Measurements from ENCODE around the gene MBNL1.
A peak's percentile ranks its signal among the peaks of the same experiment; 100 is the strongest.

The MBNL1 gene

GRCh38 chr3:152268555-152269055 lies at the start of gene MBNL1:
Gene MBNL1 (plus strand): TSS chr3:152268929. CDS start chr3:152300194, 31,265 bp downstream.
- peak within 1 kb of the TSS; percentile 68 to 95 (median 80) for H3K4me3 ChIP-seq
- H3K27ac ChIP-seq = peak within 1 kb of the TSS; percentile 82 to 100 (median 98)

DNA sequence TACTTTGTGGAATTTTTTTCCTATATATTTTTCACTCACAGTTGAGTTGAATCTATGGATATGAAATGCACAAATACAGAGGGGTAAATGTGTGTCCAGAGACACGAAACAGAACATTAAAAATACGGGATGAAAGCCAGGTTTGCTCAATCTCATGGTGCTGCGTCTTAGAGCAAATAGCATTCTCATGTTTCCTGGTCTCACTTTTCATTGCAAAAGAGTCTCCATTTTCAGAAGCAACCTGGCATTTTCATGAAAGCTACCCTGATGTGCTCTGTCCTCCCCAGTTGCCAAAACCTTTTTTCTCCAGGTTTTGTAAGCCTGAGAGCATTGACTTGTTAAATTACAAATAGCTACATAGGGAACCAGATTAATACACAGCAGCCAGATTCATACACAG lies 49.5 kb upstream of the MBNL1 start:
- Histone ChIP-seq H3K27ac (peak overlapping the region in 2 of 21 experiments; percentile 22 to 26), H3K4me3 (no peak overlapping the region)

- Histone ChIP-seq H3K4me3 (no peak overlapping the region), H3K27ac (peak overlapping the region in 1 of 21 experiments; percentile 22)
Measured at GRCh38 chr3:152219769-152220255, 48.9 kb upstream of the MBNL1 start.

GRCh38 chr3:152222327-152222726 lies 46.4 kb upstream of the MBNL1 start:
- Histone ChIP-seq H3K27ac (peak overlapping the region in 17 of 21 experiments; percentile 5 to 78 (median 56)), H3K4me3 (no peak overlapping the region)

GRCh38 chr3:152225201-152225600 lies 43.5 kb upstream of the MBNL1 start:
- no peak overlapping the region for H3K27ac ChIP-seq
- H3K4me3 ChIP-seq = no peak overlapping the region

DNA sequence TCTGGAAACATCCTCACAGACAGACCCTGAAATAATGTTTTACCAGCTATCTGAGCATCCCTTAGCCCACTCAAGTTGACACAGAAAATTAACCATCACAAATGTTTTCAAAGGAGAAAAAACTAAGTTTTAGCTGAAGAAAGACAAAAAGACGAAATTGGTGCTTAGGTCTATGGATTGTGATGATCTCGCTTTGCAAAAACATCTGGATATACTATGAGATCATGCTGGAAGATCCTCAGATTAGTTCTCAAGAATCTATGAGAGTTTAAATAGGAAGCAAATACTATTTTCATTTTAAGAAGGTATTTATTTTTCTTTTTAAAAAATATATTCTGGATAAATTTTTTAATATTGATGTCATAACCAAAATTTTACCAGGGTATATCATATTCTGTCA lies 42.6 kb upstream of the MBNL1 start:
- no peak overlapping the region for H3K27ac ChIP-seq
- no peak overlapping the region for H3K4me3 ChIP-seq

DNA sequence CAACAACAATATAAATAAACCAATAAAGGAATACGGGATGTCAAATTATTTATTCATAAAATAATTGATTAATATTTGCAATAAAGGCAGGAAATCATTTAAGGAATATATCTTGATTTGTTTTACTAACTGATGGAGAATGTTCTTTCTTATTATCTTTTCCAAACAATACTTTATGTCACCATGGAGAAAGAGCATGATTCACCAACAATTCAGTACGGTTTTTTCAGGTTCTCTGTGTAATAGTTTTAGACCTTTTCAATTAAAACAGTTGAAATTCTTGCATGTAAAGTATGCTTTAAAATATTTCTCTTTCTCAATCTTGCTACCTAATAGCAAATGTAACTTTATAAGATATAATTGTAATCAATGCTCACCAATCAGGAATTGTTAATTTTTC lies 41.7 kb upstream of the MBNL1 start:
- no peak overlapping the region for H3K27ac ChIP-seq
- H3K4me3 ChIP-seq = no peak overlapping the region

DNA sequence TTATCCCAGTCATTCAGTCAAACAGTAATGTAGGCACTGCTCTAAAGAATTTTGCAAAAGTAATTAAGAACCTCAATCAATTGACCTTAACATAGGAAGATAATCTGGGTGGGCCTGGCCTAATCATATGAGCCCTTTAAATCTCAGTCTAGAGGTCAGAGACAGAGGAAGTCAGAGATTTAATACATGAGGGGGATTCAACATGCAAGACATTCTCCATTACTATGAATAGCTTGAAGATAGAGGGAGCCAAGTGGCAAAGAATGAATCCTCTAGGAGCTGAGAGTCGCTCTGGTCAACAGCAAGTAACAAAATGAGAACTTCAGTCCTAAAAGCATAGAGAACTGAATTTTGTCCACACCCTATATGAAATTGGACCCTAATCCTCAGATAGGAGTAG lies 39.0 kb upstream of the MBNL1 start:
- H3K27ac ChIP-seq = no peak overlapping the region
- H3K4me3 ChIP-seq = no peak overlapping the region

DNA sequence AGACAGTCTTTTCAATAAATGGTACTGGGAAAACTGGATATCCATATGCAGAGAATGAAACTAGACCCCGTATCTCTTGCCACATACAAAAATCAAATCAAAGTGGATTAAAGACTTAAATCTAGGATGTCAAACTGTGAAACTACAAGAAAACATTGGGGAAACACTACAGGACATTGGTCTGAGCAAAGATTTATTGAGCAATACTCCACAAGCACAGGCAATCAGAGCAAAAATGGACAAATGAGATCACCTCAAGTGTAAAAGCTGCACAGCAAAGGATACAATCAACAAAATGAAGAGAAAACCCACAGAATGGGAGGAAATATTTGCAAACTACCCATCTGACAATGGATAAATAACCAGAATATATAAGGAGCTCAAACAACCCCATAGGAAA lies 38.4 kb upstream of the MBNL1 start:
- H3K27ac ChIP-seq = no peak overlapping the region
- no peak overlapping the region for H3K4me3 ChIP-seq

DNA sequence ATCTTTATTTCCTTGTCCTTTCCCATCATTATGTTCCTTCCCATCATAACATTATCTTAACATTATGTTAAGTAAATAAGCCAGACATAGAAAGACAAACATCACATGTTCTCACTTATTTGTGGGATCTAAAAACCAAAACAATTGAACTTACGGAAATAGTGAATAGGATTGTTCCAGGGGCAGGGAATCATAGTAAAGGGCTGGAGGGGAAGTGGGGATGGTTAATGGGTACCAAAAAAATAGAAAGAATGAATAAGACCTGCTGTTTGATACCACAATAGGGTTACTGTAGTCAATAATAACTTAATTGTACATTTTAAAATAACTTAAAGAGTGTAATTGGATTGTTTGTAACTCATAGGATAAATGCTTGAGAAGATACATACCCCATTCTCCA lies 36.7 kb upstream of the MBNL1 start:
- Histone ChIP-seq H3K4me3 (no peak overlapping the region), H3K27ac (no peak overlapping the region)

DNA sequence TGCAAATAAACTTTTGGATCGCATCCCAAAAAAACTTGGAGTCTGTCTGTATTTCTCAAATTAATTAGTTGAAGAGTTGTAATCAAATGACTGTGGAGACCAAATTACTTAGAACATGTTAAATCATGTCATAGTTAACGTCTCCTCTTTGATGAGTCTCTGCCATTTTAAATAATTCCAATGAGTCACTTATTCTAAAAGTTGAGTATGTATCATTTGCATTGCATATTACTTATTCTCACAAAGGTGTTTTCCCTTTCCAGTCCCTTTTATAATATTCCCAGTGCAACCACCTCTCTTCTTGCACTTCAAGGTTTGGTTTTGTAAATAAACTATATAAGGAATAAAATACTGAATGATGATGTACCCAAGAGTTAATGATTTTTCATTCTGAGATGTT lies 36.0 kb upstream of the MBNL1 start:
- H3K27ac ChIP-seq = peak overlapping the region in 2 of 21 experiments; percentile 11 to 23
- no peak overlapping the region for H3K4me3 ChIP-seq

GRCh38 chr3:152234657-152235375 lies 33.9 kb upstream of the MBNL1 start:
- Histone ChIP-seq H3K4me3 (no peak overlapping the region), H3K27ac (peak overlapping the region in 1 of 21 experiments; percentile 6)

- Histone ChIP-seq H3K4me3 (no peak overlapping the region), H3K27ac (no peak overlapping the region)
Measured at GRCh38 chr3:152235709-152236298, 32.9 kb upstream of the MBNL1 start.

- Histone ChIP-seq H3K4me3 (no peak overlapping the region), H3K27ac (no peak overlapping the region)
Measured at GRCh38 chr3:152236716-152237115, 32.0 kb upstream of the MBNL1 start.

GRCh38 chr3:152241142-152242017 lies 27.3 kb upstream of the MBNL1 start:
- H3K4me3 ChIP-seq = no peak overlapping the region
- H3K27ac ChIP-seq = peak overlapping the region in 7 of 21 experiments; percentile 13 to 92 (median 74)

GRCh38 chr3:152243301-152243711 lies 25.4 kb upstream of the MBNL1 start:
- H3K27ac ChIP-seq = peak overlapping the region in 14 of 21 experiments; percentile 40 to 92 (median 66)
- peak overlapping the region in 6 of 7 experiments; percentile 9 to 31 (median 18) for H3K4me3 ChIP-seq

- Histone ChIP-seq H3K27ac (peak overlapping the region in 14 of 21 experiments; percentile 40 to 92 (median 66)), H3K4me3 (peak overlapping the region in 6 of 7 experiments; percentile 9 to 31 (median 18))
Measured at GRCh38 chr3:152243721-152244516, 24.8 kb upstream of the MBNL1 start.

DNA sequence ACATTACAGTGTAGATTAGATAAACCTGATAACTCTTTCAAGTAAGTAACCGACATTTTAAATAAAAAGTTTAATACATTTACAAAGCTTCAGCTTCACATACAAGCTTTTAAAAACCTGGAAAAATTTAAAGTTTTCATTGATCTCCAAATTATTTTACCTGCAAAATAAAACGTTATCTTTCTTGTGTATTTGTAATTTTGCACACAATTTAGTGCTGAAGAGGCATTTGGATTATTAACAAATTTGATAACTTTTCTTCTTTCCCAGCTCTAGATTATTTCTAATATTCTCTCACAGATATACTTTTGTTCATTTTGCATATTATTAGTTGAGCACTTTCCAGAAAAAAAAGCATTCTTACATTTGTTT lies 24.2 kb upstream of the MBNL1 start:
- Histone ChIP-seq H3K4me3 (peak overlapping the region in 5 of 7 experiments; percentile 16 to 31 (median 19)), H3K27ac (peak overlapping the region in 9 of 21 experiments; percentile 49 to 92 (median 77))
